Measurements from ENCODE around the gene CAMK1D.
"Not testable (repeated sequence)": the region's sequence is repeated elsewhere in the genome, so short reads cannot be mapped to it uniquely, and the experiment has no call there.

The CAMK1D gene

GRCh38 chr10:12834721-12835120, 485.4 kb downstream of the CAMK1D start:
- DNase-seq, result no peak

- no peak for DNase-seq
These were observed 486.4 kb downstream of the CAMK1D start for GRCh38 chr10:12835709-12836108.

- DNase-seq, result no peak
These were observed 489.0 kb downstream of the CAMK1D start for GRCh38 chr10:12838366-12838765.

- DNase-seq, result no peak
These were observed 489.9 kb downstream of the CAMK1D start for GRCh38 chr10:12838995-12839927.

GRCh38 chr10:12839941-12840611, 490.7 kb downstream of the CAMK1D start:
- DNase-seq, result no peak

GRCh38 chr10:12841426-12841825, 492.1 kb downstream of the CAMK1D start:
- no peak for DNase-seq

- DNase-seq, result no peak
These were observed 492.5 kb downstream of the CAMK1D start for GRCh38 chr10:12841826-12842225.

- no peak for DNase-seq
These were observed 493.0 kb downstream of the CAMK1D start for GRCh38 chr10:12842310-12842709.

- no peak for DNase-seq
These were observed 494.1 kb downstream of the CAMK1D start for GRCh38 chr10:12843296-12843945.

- DNase-seq, result no peak
These were observed 495.6 kb downstream of the CAMK1D start for GRCh38 chr10:12844811-12845483.

- DNase-seq, result no peak
These were observed 497.4 kb downstream of the CAMK1D start for GRCh38 chr10:12846718-12847117.

GRCh38 chr10:12847361-12847975, 498.1 kb downstream of the CAMK1D start:
- no peak for DNase-seq

GRCh38 chr10:12848439-12849173, 499.3 kb downstream of the CAMK1D start:
- DNase-seq, result no peak

- DNase-seq, result no peak
These were observed 500.2 kb downstream of the CAMK1D start for GRCh38 chr10:12849319-12850181.

GRCh38 chr10:12852687-12853086, 503.3 kb downstream of the CAMK1D start:
- no peak for DNase-seq

GRCh38 chr10:12854988-12855387, 505.6 kb downstream of the CAMK1D start:
- no peak for DNase-seq

- no peak for DNase-seq
These were observed 513.1 kb downstream of the CAMK1D start for GRCh38 chr10:12862459-12862858.

- DNase-seq, result not testable (repeated sequence)
These were observed 516.2 kb downstream of the CAMK1D start for GRCh38 chr10:12865515-12865914.

GRCh38 chr10:12868229-12868628, 518.9 kb downstream of the CAMK1D start:
- DNase-seq, result no peak

- DNase-seq, result no peak
These were observed 520.1 kb downstream of the CAMK1D start for GRCh38 chr10:12869427-12869826.

- no peak for DNase-seq
These were observed 523.2 kb downstream of the CAMK1D start for GRCh38 chr10:12872577-12872976.
